MM.1S (cell line): ENCODE results near the gene PEX14.

ENCODE experiments used
- DNase-seq: peaks from one replicate; pipeline ENCODE4 v3.0.0-alpha.2; 2015
- H2AFZ ChIP-seq: fragments of 300-600 bp; sonication (generic); 2 replicates; pipeline ENCODE4 v1.6.0; 2016; ENCODE audit warnings: antibody characterized with exemption, low read length
- H3F3A ChIP-seq: fragments of 300-600 bp; sonication (generic); 2 replicates; pipeline ENCODE4 v1.6.1; 2016; ENCODE audit warnings: mild to moderate bottlenecking, antibody characterized with exemption, low read length, moderate library complexity, mixed read lengths; ENCODE audit not compliant: insufficient read depth
- H3K27ac ChIP-seq: fragments of 300-600 bp; sonication (generic); 2 replicates; pipeline ENCODE4 v1.5.1; 2016; ENCODE audit warnings: mild to moderate bottlenecking, low read length
- H3K27me3 ChIP-seq: fragments of 300-600 bp; sonication (generic); replicated peaks from 2 replicates; pipeline ENCODE4 v1.6.0; 2016; ENCODE audit warnings: low read length; ENCODE audit not compliant: insufficient read depth
- H3K36me3 ChIP-seq: fragments of 300-600 bp; sonication (generic); replicated peaks from 2 replicates; pipeline ENCODE4 v1.6.1; 2016; ENCODE audit warnings: mild to moderate bottlenecking, low read length, mixed read lengths; ENCODE audit not compliant: insufficient read depth
- H3K4me1 ChIP-seq: fragments of 300-600 bp; sonication (generic); 2 replicates; pipeline ENCODE4 v1.6.1; 2016; ENCODE audit warnings: low read length, mixed read lengths
- H3K4me2 ChIP-seq: fragments of 300-600 bp; sonication (generic); 2 replicates; pipeline ENCODE4 v1.6.0; 2016; ENCODE audit warnings: low read depth, low read length
- H3K4me3 ChIP-seq: fragments of 300-600 bp; sonication (generic); 2 replicates; pipeline ENCODE4 v1.5.1; 2016; ENCODE audit warnings: low read length, mixed read lengths
- H3K79me2 ChIP-seq: fragments of 300-600 bp; sonication (generic); 2 replicates; pipeline ENCODE4 v1.6.1; 2016; ENCODE audit warnings: mixed run types, low read length, mixed read lengths
- H3K9ac ChIP-seq: fragments of 300-600 bp; sonication (generic); 2 replicates; pipeline ENCODE4 v1.6.1; 2016; ENCODE audit warnings: low read length, mixed read lengths
- H3K9me2 ChIP-seq: fragments of 300-600 bp; sonication (generic); replicated peaks from 2 replicates; pipeline ENCODE4 v1.6.1; 2016; ENCODE audit warnings: mild to moderate bottlenecking, low read length, mixed read lengths; ENCODE audit not compliant: insufficient read depth
- H3K9me3 ChIP-seq: fragments of 300-600 bp; sonication (generic); replicated peaks from 2 replicates; pipeline ENCODE4 v1.6.1; 2016; ENCODE audit warnings: mild to moderate bottlenecking, low read length, mixed read lengths; ENCODE audit not compliant: insufficient read depth
- H4K20me1 ChIP-seq: fragments of 300-600 bp; sonication (generic); 2 replicates; pipeline ENCODE4 v1.6.1; 2016; ENCODE audit warnings: mild to moderate bottlenecking, low read length, moderate library complexity, mixed read lengths; ENCODE audit not compliant: insufficient read depth
- CTCF ChIP-seq: fragments of 300-600 bp; sonication (generic); IDR thresholded peaks from 2 replicates; pipeline ENCODE4 v1.5.1; 2016; ENCODE audit warnings: antibody characterized with exemption, low read length, mixed read lengths
- EZH2 ChIP-seq: fragments of 300-600 bp; sonication (generic); optimal IDR thresholded peaks from 2 replicates; pipeline ENCODE3; 2017; ENCODE audit warnings: low read depth, mild to moderate bottlenecking, antibody characterized with exemption, low read length, mixed read lengths
- EZH2phosphoT487 ChIP-seq: fragments of 300-600 bp; sonication (generic); IDR thresholded peaks from 2 replicates; pipeline ENCODE4 v1.6.1; 2018; ENCODE audit warnings: antibody characterized with exemption, low read length

The PEX14 gene

GRCh38 chr1:10585242-10585641 is 110.5 kb downstream of the PEX14 start:
- TF ChIP-seq CTCF, result no peak
- no peak for TF ChIP-seq EZH2
- TF ChIP-seq EZH2phosphoT487, result no peak
- Histone ChIP-seq H3K27ac (no peak overlapping the region), H3F3A (no peaks in the 10 kb centered on the region)

GRCh38 chr1:10586125-10586524 is 111.4 kb downstream of the PEX14 start:
- H3K4me2 ChIP-seq, result no peak overlapping the region
- H3K9me2 ChIP-seq, result no peaks in the 10 kb centered on the region
- H3K79me2 ChIP-seq, result no peaks in the 10 kb centered on the region
- DNase-seq, result no peak
- H3K27ac ChIP-seq, result no peak overlapping the region
- no peaks in the 10 kb centered on the region for H3K27me3 ChIP-seq
- TF ChIP-seq EZH2phosphoT487 (no peak), CTCF (no peak), EZH2 (no peak)
- H2AFZ ChIP-seq, result no peak overlapping the region
- H3K9ac ChIP-seq, result no peak overlapping the region
- H3K4me1 ChIP-seq, result no peaks in the 10 kb centered on the region
- H3K36me3 ChIP-seq, result no peaks in the 10 kb centered on the region
- H3F3A ChIP-seq, result no peaks in the 10 kb centered on the region
- no peaks in the 10 kb centered on the region for H4K20me1 ChIP-seq
- no peak overlapping the region for H3K4me3 ChIP-seq
- no peaks in the 10 kb centered on the region for H3K9me3 ChIP-seq

More at GRCh38 chr1:10585242-10585641, 110.5 kb downstream of the PEX14 start:
- Histone ChIP-seq H4K20me1 (no peaks in the 10 kb centered on the region), H3K36me3 (no peaks in the 10 kb centered on the region), H2AFZ (no peak overlapping the region), H3K4me3 (no peak overlapping the region), H3K9ac (no peak overlapping the region), H3K4me1 (no peaks in the 10 kb centered on the region), H3K9me2 (no peaks in the 10 kb centered on the region), H3K9me3 (no peaks in the 10 kb centered on the region), H3K4me2 (no peak overlapping the region), H3K27me3 (no peaks in the 10 kb centered on the region), H3K79me2 (no peaks in the 10 kb centered on the region)
- DNase-seq, result no peak

GRCh38 chr1:10588640-10589039 is 113.9 kb downstream of the PEX14 start:
- Histone ChIP-seq H3K79me2 (no peaks in the 10 kb centered on the region), H3K9me2 (no peaks in the 10 kb centered on the region), H3F3A (no peaks in the 10 kb centered on the region), H3K27ac (no peak overlapping the region), H3K4me3 (no peak overlapping the region), H3K9ac (no peak overlapping the region), H3K27me3 (no peaks in the 10 kb centered on the region), H3K4me2 (no peak overlapping the region), H2AFZ (no peak overlapping the region), H3K4me1 (no peaks in the 10 kb centered on the region), H3K36me3 (no peaks in the 10 kb centered on the region), H3K9me3 (no peaks in the 10 kb centered on the region), H4K20me1 (no peaks in the 10 kb centered on the region)
- no peak for DNase-seq
- no peak for TF ChIP-seq EZH2phosphoT487
- no peak for TF ChIP-seq CTCF

- no peaks in the 10 kb centered on the region for H3K79me2 ChIP-seq
- DNase-seq, result no peak
- no peak overlapping the region for H3K4me3 ChIP-seq
- H3K9me2 ChIP-seq, result no peaks in the 10 kb centered on the region
- no peaks in the 10 kb centered on the region for H3K36me3 ChIP-seq
- no peaks in the 10 kb centered on the region for H3K27me3 ChIP-seq
- no peak overlapping the region for H2AFZ ChIP-seq
- no peaks in the 10 kb centered on the region for H4K20me1 ChIP-seq
- no peaks in the 10 kb centered on the region for H3F3A ChIP-seq
- H3K4me1 ChIP-seq, result no peaks in the 10 kb centered on the region
- no peak overlapping the region for H3K9ac ChIP-seq
- H3K27ac ChIP-seq, result no peak overlapping the region
- H3K4me2 ChIP-seq, result no peak overlapping the region
- TF ChIP-seq CTCF (no peak), EZH2 (no peak), EZH2phosphoT487 (no peak)
- no peaks in the 10 kb centered on the region for H3K9me3 ChIP-seq
These were observed 114.3 kb downstream of the PEX14 start for GRCh38 chr1:10589074-10589473.
